Stimulated activated CD8-positive, alpha-beta memory T cell treated with anti-CD3 and anti-CD28 coated beads, Interleukin-15, amount 100 ng/mL, for 48 hours (primary cell): ENCODE results near the gene COASY.
"Not testable (repeated sequence)": the region's sequence is repeated elsewhere in the genome, so short reads cannot be mapped to it uniquely, and the experiment has no call there.

ENCODE experiments used
- DNase-seq, 2 donors: peaks; one replicate each; pipeline ENCODE4 v3.0.0-alpha.2; 2020; ENCODE audit warnings: low read depth in 2 of 2

COASY gene

GRCh38 chr17:42553161-42553818 is 8.7 kb upstream of the COASY start:
- DNase-seq = no peak

- DNase-seq = no peak
These were observed 8.1 kb upstream of the COASY start for GRCh38 chr17:42553866-42554249.

DNA sequence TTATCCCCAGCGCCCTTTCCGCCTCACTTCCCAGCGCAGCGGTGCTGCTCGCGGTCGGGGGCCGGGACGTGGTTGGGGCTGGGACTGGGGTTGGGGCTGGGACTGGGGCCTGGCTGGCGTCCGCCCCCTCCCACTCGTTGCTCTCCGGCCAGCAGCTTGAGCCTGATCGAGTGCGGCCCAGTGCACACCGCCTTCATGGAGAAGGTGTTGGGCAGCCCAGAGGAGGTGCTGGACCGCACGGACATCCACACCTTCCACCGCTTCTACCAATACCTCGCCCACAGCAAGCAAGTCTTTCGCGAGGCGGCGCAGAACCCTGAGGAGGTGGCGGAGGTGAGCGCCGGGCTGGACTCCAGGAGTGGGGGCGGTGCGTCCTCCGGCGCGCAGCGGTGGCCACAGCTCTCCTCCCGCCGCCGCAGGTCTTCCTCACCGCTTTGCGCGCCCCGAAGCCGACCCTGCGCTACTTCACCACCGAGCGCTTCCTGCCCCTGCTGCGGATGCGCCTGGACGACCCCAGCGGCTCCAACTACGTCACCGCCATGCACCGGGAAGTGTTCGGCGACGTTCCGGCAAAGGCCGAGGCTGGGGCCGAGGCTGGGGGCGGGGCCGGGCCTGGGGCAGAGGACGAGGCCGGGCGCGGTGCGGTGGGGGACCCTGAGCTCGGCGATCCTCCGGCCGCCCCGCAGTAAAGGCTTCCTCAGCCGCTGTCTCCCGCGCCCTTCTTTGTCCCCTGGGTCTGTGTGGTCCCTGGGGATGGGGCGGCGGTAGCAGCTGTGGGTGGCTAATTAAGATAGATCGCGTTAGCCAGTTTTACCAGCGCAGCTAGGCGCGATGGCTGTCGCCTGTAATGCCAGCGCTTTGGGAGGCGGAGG is 7.5 kb upstream of the COASY start:
- DNase-seq = peak; percentile 79 to 82

- no peak for DNase-seq
These were observed 6.8 kb upstream of the COASY start for GRCh38 chr17:42555122-42555622.

- DNase-seq = not testable (repeated sequence)
These were observed 5.9 kb upstream of the COASY start for GRCh38 chr17:42555961-42556617.

DNA sequence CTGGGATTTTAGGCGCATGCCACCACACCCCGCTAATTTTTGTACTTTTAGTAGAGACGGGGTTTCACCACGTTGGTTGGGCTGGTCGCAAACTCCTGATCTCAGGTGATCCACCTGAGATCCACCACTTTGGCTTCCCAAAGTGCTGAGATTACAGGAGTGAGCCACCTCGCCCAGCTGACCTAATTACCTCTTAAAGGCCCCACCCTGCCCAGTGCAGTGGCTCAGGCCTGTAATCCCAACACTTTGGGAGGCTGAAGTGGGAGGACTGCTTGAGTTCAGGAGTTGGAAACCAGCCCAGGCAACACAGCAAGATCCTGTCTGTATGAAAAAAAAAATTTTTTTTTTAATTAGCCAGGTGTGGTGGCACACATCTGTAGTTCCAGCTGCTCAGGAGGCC is 2.9 kb upstream of the COASY start:
- DNase-seq = no peak

- DNase-seq = no peak
These were observed 1.7 kb upstream of the COASY start for GRCh38 chr17:42560246-42560645.

DNA sequence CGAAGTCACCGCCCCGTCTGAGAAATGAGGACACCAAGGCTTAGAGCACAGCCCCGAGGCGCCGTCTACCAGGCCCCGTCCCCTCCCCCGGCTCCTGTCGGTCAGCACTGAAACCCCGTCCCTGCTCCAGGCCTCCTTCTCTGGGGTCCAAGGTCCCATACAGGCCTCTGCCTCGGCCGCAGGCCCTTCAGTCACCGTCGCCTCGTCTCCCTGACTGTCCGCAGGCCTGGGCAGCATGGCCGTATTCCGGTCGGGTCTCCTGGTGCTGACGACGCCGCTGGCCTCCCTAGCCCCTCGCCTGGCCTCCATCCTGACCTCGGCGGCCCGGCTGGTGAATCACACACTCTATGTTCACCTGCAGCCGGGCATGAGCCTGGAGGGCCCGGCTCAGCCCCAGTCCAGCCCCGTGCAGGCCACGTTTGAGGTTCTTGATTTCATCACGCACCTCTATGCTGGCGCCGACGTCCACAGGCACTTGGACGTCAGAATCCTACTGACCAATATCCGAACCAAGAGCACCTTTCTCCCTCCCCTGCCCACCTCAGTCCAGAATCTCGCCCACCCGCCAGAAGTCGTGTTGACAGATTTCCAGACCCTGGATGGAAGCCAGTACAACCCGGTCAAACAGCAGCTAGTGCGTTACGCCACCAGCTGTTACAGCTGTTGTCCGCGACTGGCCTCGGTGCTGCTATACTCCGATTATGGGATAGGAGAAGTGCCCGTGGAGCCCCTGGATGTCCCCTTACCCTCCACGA is 617 bp downstream of the COASY start:
- DNase-seq = no peak

DNA sequence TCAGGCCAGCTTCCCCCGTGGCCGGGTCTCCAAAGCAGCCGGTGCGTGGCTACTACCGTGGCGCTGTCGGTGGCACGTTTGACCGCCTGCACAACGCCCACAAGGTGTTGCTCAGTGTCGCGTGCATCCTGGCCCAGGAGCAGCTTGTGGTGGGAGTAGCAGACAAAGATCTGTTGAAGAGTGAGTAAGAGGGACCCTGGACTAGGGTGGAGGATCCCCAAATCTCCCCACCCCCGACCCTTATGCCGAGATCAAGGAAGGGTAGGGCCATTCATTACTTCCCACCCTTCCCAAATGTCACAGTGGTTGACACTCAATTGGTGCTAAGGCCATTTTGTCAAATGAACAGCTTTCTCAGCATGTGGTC is 1.2 kb downstream of the COASY start:
- no peak for DNase-seq

DNA sequence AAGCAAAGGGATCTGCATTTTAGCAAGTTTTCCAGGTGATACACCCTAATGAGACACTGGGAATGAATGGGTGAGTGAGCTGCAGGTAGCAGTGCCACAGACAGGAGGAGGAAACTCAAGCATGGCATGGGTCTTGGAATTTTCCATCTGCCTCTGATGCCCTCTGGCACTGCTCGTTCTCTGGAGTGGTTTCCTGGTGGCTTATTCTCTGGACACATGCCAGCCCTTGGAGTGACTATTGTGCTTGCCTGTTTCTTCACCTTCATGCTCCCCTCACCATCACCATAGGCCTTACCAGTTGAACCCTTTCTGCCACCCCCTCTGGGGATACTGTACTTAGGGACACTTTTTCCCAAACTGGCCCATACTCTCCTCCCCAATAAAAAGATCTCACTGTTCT is 1.6 kb downstream of the COASY start:
- no peak for DNase-seq

GRCh38 chr17:42563950-42564349 is 2.0 kb downstream of the COASY start:
- no peak for DNase-seq

DNA sequence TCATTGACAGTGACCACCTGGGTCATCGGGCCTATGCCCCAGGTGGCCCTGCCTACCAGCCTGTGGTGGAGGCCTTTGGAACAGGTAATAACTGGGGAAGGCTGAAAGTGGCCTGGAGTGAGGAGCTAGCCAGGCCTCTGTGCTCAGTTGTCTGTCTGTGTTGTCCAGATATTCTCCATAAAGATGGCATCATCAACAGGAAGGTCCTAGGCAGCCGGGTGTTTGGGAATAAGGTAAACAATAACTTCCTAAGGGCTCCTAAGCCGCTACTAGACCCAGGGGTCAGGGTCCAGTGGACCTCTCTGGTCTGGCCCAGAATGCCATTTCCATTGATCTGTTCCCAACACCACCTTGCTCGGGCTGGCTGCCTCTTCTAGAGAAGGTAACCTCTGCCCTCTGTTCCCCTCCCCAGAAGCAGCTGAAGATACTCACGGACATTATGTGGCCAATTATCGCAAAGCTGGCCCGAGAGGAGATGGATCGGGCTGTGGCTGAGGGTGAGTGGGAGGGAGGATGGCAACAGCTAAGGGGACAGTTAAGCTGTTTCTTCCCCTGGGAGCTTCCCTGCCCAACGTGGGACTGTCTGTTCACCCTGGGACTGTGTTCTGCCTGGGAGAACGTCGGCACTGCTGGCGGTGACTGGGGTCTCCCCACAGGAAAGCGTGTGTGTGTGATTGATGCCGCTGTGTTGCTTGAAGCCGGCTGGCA is 3.0 kb downstream of the COASY start:
- DNase-seq = no peak

- no peak for DNase-seq
These were observed 3.7 kb downstream of the COASY start for GRCh38 chr17:42565523-42566214.

DNA sequence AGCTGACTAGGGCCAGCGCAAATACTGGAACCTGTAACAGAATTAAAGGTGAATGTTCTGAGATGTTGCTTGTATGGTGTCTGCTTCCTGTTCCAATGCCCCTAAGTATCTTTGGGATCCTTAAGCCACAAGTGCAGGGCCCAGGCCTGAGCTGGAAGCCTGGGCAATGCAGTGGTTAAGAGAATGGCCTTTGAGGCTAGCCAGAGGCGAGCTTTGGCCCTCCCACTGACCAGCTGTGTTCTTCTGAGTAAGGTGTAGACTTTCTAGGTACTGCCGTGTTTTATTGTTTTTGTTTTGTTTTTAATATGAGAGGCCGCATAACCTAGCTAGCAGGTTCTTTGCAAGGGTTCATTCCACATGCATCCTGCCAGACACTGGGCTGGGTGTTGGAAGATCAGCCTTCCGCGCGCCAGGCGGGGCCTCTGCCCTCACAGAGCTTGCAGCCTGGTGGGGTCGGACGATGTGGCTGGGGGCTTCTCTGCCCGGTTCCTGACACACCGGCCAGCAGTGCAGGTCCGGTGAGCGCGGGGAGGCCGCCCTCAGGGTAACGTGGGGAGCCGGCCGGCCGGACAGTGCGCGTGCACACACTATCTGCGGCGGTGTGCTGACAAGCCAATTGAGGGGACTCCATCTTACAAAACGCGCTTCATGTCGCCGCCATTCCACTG is 4.4 kb downstream of the COASY start:
- no peak for DNase-seq

DNA sequence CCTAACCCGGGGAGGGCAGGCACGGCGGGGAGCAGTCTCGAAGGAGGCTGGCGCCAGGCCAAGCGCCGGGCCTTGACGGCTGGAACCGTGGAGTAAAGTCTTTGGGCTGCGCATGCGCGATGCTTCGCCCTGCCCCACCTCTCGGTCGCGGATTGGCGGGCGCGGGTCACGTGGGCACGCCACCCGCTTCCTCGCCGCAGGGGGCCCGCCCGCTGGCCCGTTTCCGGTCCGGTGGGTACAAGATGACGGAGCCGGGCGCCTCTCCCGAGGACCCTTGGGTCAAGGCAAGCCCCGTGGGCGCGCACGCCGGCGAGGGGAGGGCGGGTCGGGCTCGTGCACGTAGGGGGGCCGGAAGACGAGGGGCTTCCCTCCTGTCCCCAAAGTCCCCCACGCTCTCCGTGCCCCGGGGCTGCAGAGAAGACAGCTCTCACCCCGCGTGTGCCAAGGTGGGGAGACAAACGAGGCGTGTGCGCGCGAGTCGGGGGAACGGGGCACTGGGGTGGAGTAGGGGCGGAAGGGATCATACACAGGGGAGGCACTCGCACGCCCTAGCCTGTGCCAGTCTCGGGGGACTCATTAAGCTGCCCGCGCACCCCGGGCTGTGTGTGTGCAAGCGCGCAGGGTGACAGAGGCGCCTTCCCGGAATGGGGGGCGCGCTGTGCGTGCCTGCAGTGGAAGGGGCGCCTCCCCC is 5.1 kb downstream of the COASY start, which contains the start of gene MLX:
MLX (plus strand) TSS at position 218 of the 691 bp plus-strand sequence; CDS start at position 243, 25 bp downstream.
- DNase-seq = peak; percentile 90 to 92

DNA sequence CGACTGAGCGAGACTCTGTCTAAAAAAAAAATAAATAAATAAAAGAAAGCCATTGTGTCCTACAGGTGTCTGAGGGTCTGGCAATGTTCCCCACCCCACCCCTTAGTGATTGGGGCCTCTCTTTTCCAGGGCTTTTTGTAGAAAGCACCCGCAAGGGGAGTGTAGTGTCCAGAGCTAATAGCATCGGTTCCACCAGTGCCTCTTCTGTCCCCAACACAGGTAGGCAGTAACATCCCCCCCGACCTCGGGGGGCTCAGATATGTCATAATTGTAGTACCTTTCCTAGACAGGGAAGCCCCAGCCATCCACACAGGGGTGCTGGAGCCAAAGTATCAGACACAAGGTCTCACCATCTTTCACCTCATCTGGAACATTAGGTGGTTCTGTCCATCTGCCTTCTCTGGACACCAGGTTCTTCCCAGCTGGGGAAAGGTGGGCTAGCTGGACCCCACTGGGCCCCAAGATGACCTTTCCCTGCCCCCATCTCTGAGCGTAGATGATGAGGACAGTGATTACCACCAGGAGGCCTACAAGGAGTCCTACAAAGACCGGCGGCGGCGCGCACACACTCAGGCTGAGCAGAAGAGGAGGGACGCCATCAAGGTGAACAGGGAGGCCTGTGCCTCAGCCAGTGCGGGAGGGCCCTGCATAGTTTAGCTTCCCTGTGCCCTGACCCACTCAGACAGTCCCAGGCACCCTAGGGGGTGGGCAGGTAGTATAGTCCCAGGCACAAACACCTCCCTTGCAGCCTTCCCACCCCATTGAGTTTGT is 6.6 kb downstream of the COASY start:
- no peak for DNase-seq

- DNase-seq = no peak
These were observed 9.7 kb downstream of the COASY start for GRCh38 chr17:42571435-42572225.

DNA sequence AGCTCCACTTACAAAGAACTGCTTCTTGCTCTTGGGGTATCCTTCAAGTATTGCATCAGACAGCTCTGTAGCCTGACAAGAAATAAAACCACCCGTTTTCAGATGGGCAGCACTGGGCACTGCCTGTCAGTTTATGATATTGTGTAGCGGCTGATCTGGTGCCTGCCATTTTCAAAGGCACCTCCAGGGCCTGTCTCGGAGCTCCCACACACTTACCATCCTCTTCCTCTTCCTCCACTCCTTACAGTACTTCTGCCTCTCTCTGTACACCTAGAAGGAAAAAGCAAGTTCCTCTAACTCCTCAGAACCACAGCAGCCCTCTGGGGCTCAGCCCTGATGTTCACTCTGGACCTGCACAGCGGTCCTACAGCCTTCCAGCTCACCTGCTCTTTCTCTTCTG is 11.1 kb downstream of the COASY start:
- DNase-seq = no peak
